SK-N-SH treated with all-trans-retinoic acid at 6 μM for 48 hours (cell line): ENCODE results near the gene CYB5B.

Experiments used
- ATAC-seq: fragments of 200-7000 bp; cut with Tn5 transposase; 3 replicates; pipeline ENCODE4 v1.9.1; 2020; ENCODE audit warnings: mild to moderate bottlenecking, moderate library complexity
- ARNTL ChIP-seq: fragments of 450-650 bp; formaldehyde crosslinking; IDR thresholded peaks from 2 replicates; pipeline ENCODE4 v1.5.0; 2020; ENCODE audit warnings: low read depth, mild to moderate bottlenecking, moderate library complexity, borderline replicate concordance
- BACH2 ChIP-seq: fragments of 250-450 bp; sonication (Bioruptor Pico); IDR thresholded peaks from 2 replicates; pipeline ENCODE4 v1.9.0; 2021; ENCODE audit warnings: mild to moderate bottlenecking, borderline replicate concordance
- CSDC2 ChIP-seq: fragments of 250-450 bp; sonication (Bioruptor Pico); IDR thresholded peaks from 2 replicates; pipeline ENCODE4 v1.5.0; 2020; ENCODE audit warnings: mild to moderate bottlenecking, moderate library complexity
- GLIS3 ChIP-seq: fragments of 250-450 bp; sonication (Bioruptor Pico); IDR thresholded peaks from 2 replicates; pipeline ENCODE4 v1.5.0; 2020; ENCODE audit warnings: mild to moderate bottlenecking, moderate library complexity
- ISL1 ChIP-seq: fragments of 250-450 bp; sonication (Bioruptor Pico); IDR thresholded peaks from 2 replicates; pipeline ENCODE4 v2.1.2; 2022; ENCODE audit warnings: mild to moderate bottlenecking, moderate library complexity
- OSR1 ChIP-seq: fragments of 250-450 bp; sonication (Bioruptor Pico); IDR thresholded peaks from 2 replicates; pipeline ENCODE4 v1.8.0; 2022; ENCODE audit warnings: moderate library complexity, mild to moderate bottlenecking, inconsistent platforms
- PPARA ChIP-seq: fragments of 250-450 bp; sonication (Bioruptor Pico); IDR thresholded peaks from 2 replicates; pipeline ENCODE4 v1.5.0; 2020; ENCODE audit warnings: mild to moderate bottlenecking, borderline replicate concordance
- RARB ChIP-seq: fragments of 250-450 bp; sonication (Bioruptor Pico); IDR thresholded peaks from 2 replicates; pipeline ENCODE4 v1.8.0; 2021; ENCODE audit warnings: mild to moderate bottlenecking, moderate library complexity
- SNAI2 ChIP-seq: fragments of 250-450 bp; sonication (Bioruptor Pico); IDR thresholded peaks from 2 replicates; pipeline ENCODE4 v1.5.0; 2020; ENCODE audit warnings: mild to moderate bottlenecking, moderate library complexity
- TCF4 ChIP-seq: fragments of 250-450 bp; sonication (Bioruptor Pico); IDR thresholded peaks from 2 replicates; pipeline ENCODE4 v1.8.0; 2021; ENCODE audit warnings: mild to moderate bottlenecking, moderate library complexity, borderline replicate concordance
- ZC3H10 ChIP-seq: fragments of 250-450 bp; sonication (Bioruptor Pico); IDR thresholded peaks from 2 replicates; pipeline ENCODE4 v1.5.1; 2021; ENCODE audit warnings: mild to moderate bottlenecking, moderate library complexity
- ZFP3 ChIP-seq: fragments of 250-450 bp; sonication (Bioruptor Pico); IDR thresholded peaks from 2 replicates; pipeline ENCODE4 v1.5.0; 2020; ENCODE audit warnings: mild to moderate bottlenecking, moderate library complexity
- ZFP30 ChIP-seq: fragments of 450-650 bp; formaldehyde crosslinking; IDR thresholded peaks from 2 replicates; pipeline ENCODE4 v1.5.0; 2022; ENCODE audit warnings: mild to moderate bottlenecking, moderate library complexity
- ZNF565 ChIP-seq: fragments of 450-650 bp; formaldehyde crosslinking; conservative IDR thresholded peaks from 2 replicates; pipeline ENCODE4 v1.5.0; 2020; ENCODE audit warnings: low read depth, mild to moderate bottlenecking, moderate library complexity
- ZNF70 ChIP-seq: fragments of 450-650 bp; formaldehyde crosslinking; IDR thresholded peaks from 2 replicates; pipeline ENCODE4 v1.5.0; 2020; ENCODE audit warnings: mild to moderate bottlenecking, moderate library complexity
- TF ChIP-seq, protein P1 (sequence below): fragments of 250-450 bp; sonication (Bioruptor Pico); IDR thresholded peaks from 2 replicates; pipeline ENCODE4 v1.5.1; 2020; ENCODE audit warnings: low read depth, mild to moderate bottlenecking, moderate library complexity
- TF ChIP-seq, protein P2 (sequence below): fragments of 250-450 bp; sonication (Bioruptor Pico); IDR thresholded peaks from 2 replicates; pipeline ENCODE4 v1.5.1; 2021; ENCODE audit warnings: mild to moderate bottlenecking, moderate library complexity
- TF ChIP-seq, protein P3 (sequence below): fragments of 250-450 bp; sonication (Bioruptor Pico); IDR thresholded peaks from 2 replicates; pipeline ENCODE4 v1.8.0; 2020; ENCODE audit warnings: mild to moderate bottlenecking, moderate library complexity, borderline replicate concordance
- TF ChIP-seq, protein P4 (sequence below): fragments of 250-450 bp; sonication (Bioruptor Pico); IDR thresholded peaks from 2 replicates; pipeline ENCODE4 v1.8.0; 2021; ENCODE audit warnings: low read depth, mild to moderate bottlenecking, moderate library complexity, borderline replicate concordance
- TF ChIP-seq, protein P5 (sequence below): fragments of 250-450 bp; sonication (Bioruptor Pico); IDR thresholded peaks from 2 replicates; pipeline ENCODE4 v1.5.0; 2020; ENCODE audit warnings: mild to moderate bottlenecking, moderate library complexity

Gene CYB5B

DNA sequence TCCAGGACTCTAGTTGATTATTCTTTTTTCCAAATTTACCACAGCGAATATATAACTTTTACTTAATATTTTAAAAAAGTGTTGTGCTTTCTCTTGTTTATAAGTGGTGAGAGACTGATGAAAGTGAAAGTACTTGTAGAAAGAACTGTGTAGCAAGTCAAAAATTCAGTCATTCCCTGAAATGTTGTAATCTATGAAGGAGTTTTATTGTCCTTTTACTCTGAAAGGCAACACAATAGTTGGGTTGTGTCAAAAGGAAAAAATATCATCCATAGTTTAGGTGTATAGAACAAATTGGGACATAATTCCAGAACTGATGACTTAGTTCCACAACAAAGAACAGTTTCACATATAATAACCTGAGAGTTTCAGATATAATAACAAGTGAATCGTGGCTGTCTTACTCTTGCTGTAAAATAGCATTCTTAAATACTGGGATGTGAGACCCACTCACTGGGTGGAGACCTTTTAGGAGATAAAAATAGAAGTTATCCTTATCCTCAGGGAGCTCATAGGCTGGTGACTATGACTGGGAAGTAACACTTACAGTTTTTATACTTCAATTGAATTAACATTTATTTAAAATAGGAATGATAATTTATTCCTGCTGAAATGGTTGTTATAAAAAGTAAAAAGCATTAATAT lies 20.6 kb downstream of the CYB5B start (continued):
- TF ChIP-seq, protein P1, sequence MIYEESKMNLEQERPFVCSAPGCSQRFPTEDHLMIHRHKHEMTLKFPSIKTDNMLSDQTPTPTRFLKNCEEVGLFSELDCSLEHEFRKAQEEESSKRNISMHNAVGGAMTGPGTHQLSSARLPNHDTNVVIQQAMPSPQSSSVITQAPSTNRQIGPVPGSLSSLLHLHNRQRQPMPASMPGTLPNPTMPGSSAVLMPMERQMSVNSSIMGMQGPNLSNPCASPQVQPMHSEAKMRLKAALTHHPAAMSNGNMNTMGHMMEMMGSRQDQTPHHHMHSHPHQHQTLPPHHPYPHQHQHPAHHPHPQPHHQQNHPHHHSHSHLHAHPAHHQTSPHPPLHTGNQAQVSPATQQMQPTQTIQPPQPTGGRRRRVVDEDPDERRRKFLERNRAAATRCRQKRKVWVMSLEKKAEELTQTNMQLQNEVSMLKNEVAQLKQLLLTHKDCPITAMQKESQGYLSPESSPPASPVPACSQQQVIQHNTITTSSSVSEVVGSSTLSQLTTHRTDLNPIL: no peak
- TF ChIP-seq ZNF565 (CRISPR knock-in tag) (no peak), BACH2 (CRISPR knock-in tag) (no peak), ZFP3 (CRISPR knock-in tag) (no peak), ZFP30 (no peak)

DNA sequence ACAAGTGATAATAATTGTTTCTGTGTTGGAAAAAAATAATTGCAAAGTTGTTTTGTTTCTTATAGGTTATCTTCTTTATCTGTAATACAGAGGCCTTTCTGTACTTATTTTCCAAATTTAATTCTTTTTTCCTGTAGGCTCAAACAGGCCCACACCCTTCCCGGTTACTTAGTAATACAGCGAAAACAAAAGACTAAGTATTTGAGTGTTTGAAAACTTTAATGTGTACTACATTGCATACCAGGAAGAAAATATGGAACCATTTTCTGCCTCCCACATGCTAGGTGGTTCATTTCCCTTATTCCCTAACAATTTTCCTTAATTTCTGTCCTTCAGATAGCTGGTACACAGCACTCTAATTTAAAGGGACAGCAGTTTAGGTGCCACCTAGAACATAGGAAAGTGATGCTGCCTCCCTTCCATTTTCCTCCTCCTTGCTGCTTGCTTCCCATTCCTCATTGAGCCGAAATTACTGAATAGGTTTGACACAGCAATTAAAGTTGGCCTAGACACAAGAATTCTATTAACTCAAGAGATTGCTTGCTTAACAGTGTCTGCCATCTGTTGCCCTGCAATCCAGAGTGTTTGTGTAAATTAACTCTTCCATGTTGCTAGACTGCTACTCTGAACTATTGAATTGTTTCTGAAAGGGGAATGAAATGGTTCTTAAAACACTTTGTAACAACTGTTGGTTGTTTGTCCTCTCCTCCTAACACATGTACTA lies 24.2 kb downstream of the CYB5B start:
- ATAC-seq: peak; percentile 61
- TF ChIP-seq ZNF70 (CRISPR knock-in tag) (no peak), SNAI2 (CRISPR knock-in tag) (peak; percentile 55; the same call in 1 of the 2 replicates), ISL1 (CRISPR knock-in tag) (peak; percentile 98)
- TF ChIP-seq, protein P2, sequence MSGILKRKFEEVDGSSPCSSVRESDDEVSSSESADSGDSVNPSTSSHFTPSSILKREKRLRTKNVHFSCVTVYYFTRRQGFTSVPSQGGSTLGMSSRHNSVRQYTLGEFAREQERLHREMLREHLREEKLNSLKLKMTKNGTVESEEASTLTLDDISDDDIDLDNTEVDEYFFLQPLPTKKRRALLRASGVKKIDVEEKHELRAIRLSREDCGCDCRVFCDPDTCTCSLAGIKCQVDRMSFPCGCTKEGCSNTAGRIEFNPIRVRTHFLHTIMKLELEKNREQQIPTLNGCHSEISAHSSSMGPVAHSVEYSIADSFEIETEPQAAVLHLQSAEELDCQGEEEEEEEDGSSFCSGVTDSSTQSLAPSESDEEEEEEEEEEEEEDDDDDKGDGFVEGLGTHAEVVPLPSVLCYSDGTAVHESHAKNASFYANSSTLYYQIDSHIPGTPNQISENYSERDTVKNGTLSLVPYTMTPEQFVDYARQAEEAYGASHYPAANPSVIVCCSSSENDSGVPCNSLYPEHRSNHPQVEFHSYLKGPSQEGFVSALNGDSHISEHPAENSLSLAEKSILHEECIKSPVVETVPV (CRISPR knock-in tag): no peak

DNA sequence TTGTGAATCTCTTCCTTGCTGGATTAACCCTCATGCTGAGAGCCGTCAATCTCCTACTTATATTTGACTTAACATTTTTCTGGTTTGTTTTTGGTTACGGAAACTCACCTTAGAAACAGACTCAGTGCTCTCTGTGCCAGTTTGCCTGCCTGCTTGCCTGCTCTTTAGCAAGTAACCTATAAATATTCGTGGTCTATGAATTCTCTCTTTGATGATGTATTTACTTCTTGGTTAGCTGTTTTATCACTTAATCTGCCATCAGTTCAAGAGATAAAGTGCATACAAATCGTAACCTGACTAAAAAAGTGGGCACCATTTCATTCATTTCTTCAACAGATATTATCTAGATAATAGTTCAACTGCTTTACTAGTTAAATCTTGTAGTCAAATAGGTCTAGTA lies 26.7 kb downstream of the CYB5B start:
- no peak for ATAC-seq

More for the DNA sequence above, 26.7 kb downstream of the CYB5B start:
- TF ChIP-seq ISL1 (CRISPR knock-in tag): no peak
- no peak for TF ChIP-seq BACH2 (CRISPR knock-in tag)
- TF ChIP-seq GLIS3 (CRISPR knock-in tag): no peak
- TF ChIP-seq, protein P1: no peak
- TF ChIP-seq, protein P3, sequence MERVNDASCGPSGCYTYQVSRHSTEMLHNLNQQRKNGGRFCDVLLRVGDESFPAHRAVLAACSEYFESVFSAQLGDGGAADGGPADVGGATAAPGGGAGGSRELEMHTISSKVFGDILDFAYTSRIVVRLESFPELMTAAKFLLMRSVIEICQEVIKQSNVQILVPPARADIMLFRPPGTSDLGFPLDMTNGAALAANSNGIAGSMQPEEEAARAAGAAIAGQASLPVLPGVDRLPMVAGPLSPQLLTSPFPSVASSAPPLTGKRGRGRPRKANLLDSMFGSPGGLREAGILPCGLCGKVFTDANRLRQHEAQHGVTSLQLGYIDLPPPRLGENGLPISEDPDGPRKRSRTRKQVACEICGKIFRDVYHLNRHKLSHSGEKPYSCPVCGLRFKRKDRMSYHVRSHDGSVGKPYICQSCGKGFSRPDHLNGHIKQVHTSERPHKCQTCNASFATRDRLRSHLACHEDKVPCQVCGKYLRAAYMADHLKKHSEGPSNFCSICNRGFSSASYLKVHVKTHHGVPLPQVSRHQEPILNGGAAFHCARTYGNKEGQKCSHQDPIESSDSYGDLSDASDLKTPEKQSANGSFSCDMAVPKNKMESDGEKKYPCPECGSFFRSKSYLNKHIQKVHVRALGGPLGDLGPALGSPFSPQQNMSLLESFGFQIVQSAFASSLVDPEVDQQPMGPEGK (CRISPR knock-in tag): no peak
- TF ChIP-seq RARB: no peak
- no peak for TF ChIP-seq ZFP30
- no peak for TF ChIP-seq TCF4
- TF ChIP-seq, protein P4, sequence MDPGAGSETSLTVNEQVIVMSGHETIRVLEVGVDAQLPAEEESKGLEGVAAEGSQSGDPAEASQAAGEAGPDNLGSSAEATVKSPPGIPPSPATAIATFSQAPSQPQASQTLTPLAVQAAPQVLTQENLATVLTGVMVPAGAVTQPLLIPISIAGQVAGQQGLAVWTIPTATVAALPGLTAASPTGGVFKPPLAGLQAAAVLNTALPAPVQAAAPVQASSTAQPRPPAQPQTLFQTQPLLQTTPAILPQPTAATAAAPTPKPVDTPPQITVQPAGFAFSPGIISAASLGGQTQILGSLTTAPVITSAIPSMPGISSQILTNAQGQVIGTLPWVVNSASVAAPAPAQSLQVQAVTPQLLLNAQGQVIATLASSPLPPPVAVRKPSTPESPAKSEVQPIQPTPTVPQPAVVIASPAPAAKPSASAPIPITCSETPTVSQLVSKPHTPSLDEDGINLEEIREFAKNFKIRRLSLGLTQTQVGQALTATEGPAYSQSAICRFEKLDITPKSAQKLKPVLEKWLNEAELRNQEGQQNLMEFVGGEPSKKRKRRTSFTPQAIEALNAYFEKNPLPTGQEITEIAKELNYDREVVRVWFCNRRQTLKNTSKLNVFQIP: no peak
- no peak for TF ChIP-seq ZC3H10
- TF ChIP-seq CSDC2 (CRISPR knock-in tag): no peak
- TF ChIP-seq OSR1: no peak
- TF ChIP-seq, protein P5, sequence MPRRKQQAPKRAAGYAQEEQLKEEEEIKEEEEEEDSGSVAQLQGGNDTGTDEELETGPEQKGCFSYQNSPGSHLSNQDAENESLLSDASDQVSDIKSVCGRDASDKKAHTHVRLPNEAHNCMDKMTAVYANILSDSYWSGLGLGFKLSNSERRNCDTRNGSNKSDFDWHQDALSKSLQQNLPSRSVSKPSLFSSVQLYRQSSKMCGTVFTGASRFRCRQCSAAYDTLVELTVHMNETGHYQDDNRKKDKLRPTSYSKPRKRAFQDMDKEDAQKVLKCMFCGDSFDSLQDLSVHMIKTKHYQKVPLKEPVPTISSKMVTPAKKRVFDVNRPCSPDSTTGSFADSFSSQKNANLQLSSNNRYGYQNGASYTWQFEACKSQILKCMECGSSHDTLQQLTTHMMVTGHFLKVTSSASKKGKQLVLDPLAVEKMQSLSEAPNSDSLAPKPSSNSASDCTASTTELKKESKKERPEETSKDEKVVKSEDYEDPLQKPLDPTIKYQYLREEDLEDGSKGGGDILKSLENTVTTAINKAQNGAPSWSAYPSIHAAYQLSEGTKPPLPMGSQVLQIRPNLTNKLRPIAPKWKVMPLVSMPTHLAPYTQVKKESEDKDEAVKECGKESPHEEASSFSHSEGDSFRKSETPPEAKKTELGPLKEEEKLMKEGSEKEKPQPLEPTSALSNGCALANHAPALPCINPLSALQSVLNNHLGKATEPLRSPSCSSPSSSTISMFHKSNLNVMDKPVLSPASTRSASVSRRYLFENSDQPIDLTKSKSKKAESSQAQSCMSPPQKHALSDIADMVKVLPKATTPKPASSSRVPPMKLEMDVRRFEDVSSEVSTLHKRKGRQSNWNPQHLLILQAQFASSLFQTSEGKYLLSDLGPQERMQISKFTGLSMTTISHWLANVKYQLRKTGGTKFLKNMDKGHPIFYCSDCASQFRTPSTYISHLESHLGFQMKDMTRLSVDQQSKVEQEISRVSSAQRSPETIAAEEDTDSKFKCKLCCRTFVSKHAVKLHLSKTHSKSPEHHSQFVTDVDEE: no peak
- no peak for TF ChIP-seq ZNF70 (CRISPR knock-in tag)
- TF ChIP-seq PPARA (CRISPR knock-in tag): no peak
- no peak for TF ChIP-seq SNAI2 (CRISPR knock-in tag)
- TF ChIP-seq ARNTL (CRISPR knock-in tag): no peak
- no peak for TF ChIP-seq ZNF565 (CRISPR knock-in tag)
- TF ChIP-seq, protein P2 (CRISPR knock-in tag): no peak
